ENCODE measurements around the gene VPS37C. TPM values are rescaled to one million over a fixed set of nuclear protein-coding genes. Genes with fewer than 3 reads are reported as not detected.

Gene VPS37C
- total RNA-seq, 1 donor from 2014 or later: 29.1 TPM

- H3K36me3 Mint-ChIP-seq: peaks cover 30% of the 10 kb centered on the region
- no peak for TF ChIP-seq CTCF (IDR thresholded peaks at IDR 0.05; ENCODE audit: unreplicated experiment)
- peak overlapping the region; percentile 28 for H3K4me3 Mint-ChIP-seq
- H3K27ac Mint-ChIP-seq: peak overlapping the region; percentile 83
- H3K27me3 Mint-ChIP-seq (ENCODE audit: low read depth): no peaks in the 10 kb centered on the region
- H3K9me3 Mint-ChIP-seq: peaks cover 26% of the 10 kb centered on the region
- DNase-seq (ENCODE audit: low spot score in 2 of 2, unreplicated experiment in 2 of 2): no peak
- H3K4me1 Mint-ChIP-seq: peaks cover 61% of the 10 kb centered on the region
These were observed 7.6 kb downstream of the VPS37C start for GRCh38 chr11:61153593-61154095.

GRCh38 chr11:61152816-61153592, 8.2 kb downstream of the VPS37C start:
- Mint-ChIP-seq H3K4me3 (peak overlapping the region; percentile 28), H3K27me3 (ENCODE audit: low read depth) (no peaks in the 10 kb centered on the region), H3K9me3 (peaks cover 26% of the 10 kb centered on the region), H3K36me3 (peaks cover 30% of the 10 kb centered on the region), H3K27ac (peak overlapping the region; percentile 83), H3K4me1 (peaks cover 61% of the 10 kb centered on the region)
- no peak for DNase-seq (ENCODE audit: low spot score in 2 of 2, unreplicated experiment in 2 of 2)
- TF ChIP-seq CTCF (IDR thresholded peaks at IDR 0.05; ENCODE audit: unreplicated experiment): no peak

- H3K4me1 Mint-ChIP-seq: peaks cover 63% of the 10 kb centered on the region
- no peak overlapping the region for H3K4me3 Mint-ChIP-seq
- no peak for DNase-seq (ENCODE audit: low spot score in 2 of 2, unreplicated experiment in 2 of 2)
- peak overlapping the region; percentile 83 for H3K27ac Mint-ChIP-seq
- TF ChIP-seq CTCF (IDR thresholded peaks at IDR 0.05; ENCODE audit: unreplicated experiment): no peak
- peaks cover 25% of the 10 kb centered on the region for H3K36me3 Mint-ChIP-seq
- H3K9me3 Mint-ChIP-seq: peaks cover 23% of the 10 kb centered on the region
- no peaks in the 10 kb centered on the region for H3K27me3 Mint-ChIP-seq (ENCODE audit: low read depth)
These were observed 9.5 kb downstream of the VPS37C start for GRCh38 chr11:61151545-61152252.

- Mint-ChIP-seq H3K27me3 (ENCODE audit: low read depth) (no peaks in the 10 kb centered on the region), H3K4me3 (no peak overlapping the region), H3K27ac (peak overlapping the region; percentile 83), H3K9me3 (peaks cover 19% of the 10 kb centered on the region), H3K4me1 (peaks cover 69% of the 10 kb centered on the region), H3K36me3 (peaks cover 20% of the 10 kb centered on the region)
- no peak for TF ChIP-seq CTCF (IDR thresholded peaks at IDR 0.05; ENCODE audit: unreplicated experiment)
- DNase-seq (ENCODE audit: low spot score in 2 of 2, unreplicated experiment in 2 of 2): no peak
These were observed 10.3 kb downstream of the VPS37C start for GRCh38 chr11:61150706-61151544.

Measured in mesothelial cell of epicardium (in vitro differentiated cells).